Brain microvascular endothelial cell (primary cell): ENCODE results near the gene UXS1.

Source experiments
- DNase-seq: peaks from one replicate; pipeline ENCODE4 v3.0.0-alpha.2; 2020
- H3K27ac ChIP-seq: fragments of 250-450 bp; sonication (Bioruptor Pico); 2 replicates; pipeline ENCODE4 v1.5.1; 2020; ENCODE audit warnings: mild to moderate bottlenecking, moderate library complexity
- H3K27me3 ChIP-seq: fragments of 250-450 bp; sonication (Bioruptor Pico); replicated peaks from 2 replicates; pipeline ENCODE4 v1.5.1; 2020; ENCODE audit warnings: mild to moderate bottlenecking
- H3K36me3 ChIP-seq: fragments of 250-450 bp; sonication (Bioruptor Pico); replicated peaks from 2 replicates; pipeline ENCODE4 v1.5.1; 2020; ENCODE audit warnings: mild to moderate bottlenecking
- H3K4me3 ChIP-seq: 2 replicates; pipeline ENCODE4 v1.5.1; 2011; ENCODE audit warnings: low read depth, mild to moderate bottlenecking, control low read depth, low read length, moderate library complexity
- CTCF ChIP-seq: IDR thresholded peaks from 2 replicates; pipeline ENCODE4 v1.5.1; 2011; ENCODE audit warnings: low read depth, mild to moderate bottlenecking, moderate library complexity, low read length, control low read depth, inconsistent platforms; ENCODE audit errors: missing control alignments
- in situ Hi-C: cut with HindIII; loops from 2 replicates; pipeline ENCODE4 v1.10.0; 2017; ENCODE audit warnings: low sequenced_read_pairs, low pct_ligation_motif_present

The UXS1 gene

GRCh38 chr2:106115250-106115649 lies 78.9 kb downstream of the UXS1 start:
- H3K4me3 ChIP-seq: no peak overlapping the region
- DNase-seq: peak; percentile 80
- H3K27ac ChIP-seq: no peak overlapping the region
- in situ Hi-C loops: no loop called here
- no peak for TF ChIP-seq CTCF
- H3K36me3 ChIP-seq: no peaks in the 10 kb centered on the region
- H3K27me3 ChIP-seq: no peaks in the 10 kb centered on the region

- Histone ChIP-seq H3K27ac (no peak overlapping the region), H3K27me3 (no peaks in the 10 kb centered on the region), H3K4me3 (no peak overlapping the region), H3K36me3 (no peaks in the 10 kb centered on the region)
- TF ChIP-seq CTCF: no peak
- in situ Hi-C loops: no loop called here
- no peak for DNase-seq
Measured at GRCh38 chr2:106114166-106114565, 79.9 kb downstream of the UXS1 start.

- no peaks in the 10 kb centered on the region for H3K27me3 ChIP-seq
- H3K27ac ChIP-seq: no peak overlapping the region
- TF ChIP-seq CTCF: no peak
- no peaks in the 10 kb centered on the region for H3K36me3 ChIP-seq
- no peak overlapping the region for H3K4me3 ChIP-seq
- in situ Hi-C loops: no loop called here
- no peak for DNase-seq
Measured at GRCh38 chr2:106113361-106113966, 80.6 kb downstream of the UXS1 start.

- Histone ChIP-seq H3K4me3 (no peak overlapping the region), H3K27ac (no peak overlapping the region), H3K36me3 (no peaks in the 10 kb centered on the region), H3K27me3 (no peaks in the 10 kb centered on the region)
- no peak for TF ChIP-seq CTCF
- in situ Hi-C loops: no loop called here
- DNase-seq: no peak
Measured at GRCh38 chr2:106111882-106112571, 82.1 kb downstream of the UXS1 start.

GRCh38 chr2:106109675-106110424 lies 84.3 kb downstream of the UXS1 start:
- H3K27ac ChIP-seq: no peak overlapping the region
- no peak overlapping the region for H3K4me3 ChIP-seq
- no peaks in the 10 kb centered on the region for H3K36me3 ChIP-seq
- in situ Hi-C loops: no loop called here
- DNase-seq: no peak
- no peaks in the 10 kb centered on the region for H3K27me3 ChIP-seq
- TF ChIP-seq CTCF: no peak
